Umbilical cord (tissue), 2 donors: ENCODE measurements around the gene NACC2. TPM values are rescaled to one million over a fixed set of nuclear protein-coding genes. Genes with fewer than 3 reads are reported as not detected.

Experiments
- DNase-seq: peaks from one replicate; pipeline ENCODE4 v3.0.0-alpha.2; 2015; ENCODE audit warnings: low spot score
- total RNA-seq: library from RNA; depleted of rRNA; stranded (reverse); fragments of >200 nt; gene quantifications from one replicate; pipeline ENCODE4 v1.2.3, GENCODE V29; 2014; ENCODE audit warnings: low replicate concordance; ENCODE audit not compliant: insufficient read depth

Gene NACC2
- total RNA-seq, 1 donor from 2014 or later, result 23.4 TPM

DNA sequence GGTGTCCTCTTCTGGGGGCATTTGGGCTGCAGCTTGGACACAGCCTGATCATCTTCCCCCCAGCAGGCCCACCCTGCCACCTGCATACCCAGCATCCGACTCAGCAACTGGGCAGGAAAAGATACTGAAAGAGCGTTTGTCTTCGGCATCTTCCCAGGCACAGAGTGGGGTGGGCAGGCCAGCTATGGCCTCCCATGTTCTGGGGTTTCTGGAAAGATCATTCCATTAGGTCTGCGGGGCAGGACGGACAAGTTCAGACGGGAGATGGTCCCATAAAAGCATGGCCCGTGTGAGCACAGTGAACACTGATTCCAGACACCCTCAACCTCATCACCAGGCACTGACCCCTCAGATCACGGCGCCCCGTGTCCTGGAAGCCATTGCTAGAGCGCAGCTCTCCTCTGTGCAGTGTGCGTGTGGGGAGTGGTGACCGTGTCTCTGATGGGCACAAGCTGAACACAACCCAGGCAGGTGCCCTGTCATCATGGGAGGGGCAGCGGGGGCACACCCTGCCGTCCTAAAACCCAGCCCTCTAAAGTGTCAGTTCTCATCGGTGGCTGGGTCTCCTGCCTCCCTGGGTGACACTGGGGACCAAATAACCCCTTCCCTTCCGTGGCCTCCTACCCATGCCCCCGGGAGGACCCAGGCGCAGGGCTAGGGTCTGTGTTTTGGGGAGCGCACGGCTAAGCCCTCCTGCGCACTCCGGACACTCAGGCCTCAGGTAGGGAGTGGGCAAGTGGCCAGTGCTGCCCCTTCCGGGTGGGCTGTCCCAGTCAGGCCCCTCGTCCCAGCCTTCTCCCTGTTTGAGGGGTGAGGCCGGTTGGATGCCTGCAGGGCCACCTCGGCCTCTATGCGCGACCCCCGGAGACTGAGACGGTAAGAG lies 36.8 kb upstream of the NACC2 start:
- no peak for DNase-seq

DNA sequence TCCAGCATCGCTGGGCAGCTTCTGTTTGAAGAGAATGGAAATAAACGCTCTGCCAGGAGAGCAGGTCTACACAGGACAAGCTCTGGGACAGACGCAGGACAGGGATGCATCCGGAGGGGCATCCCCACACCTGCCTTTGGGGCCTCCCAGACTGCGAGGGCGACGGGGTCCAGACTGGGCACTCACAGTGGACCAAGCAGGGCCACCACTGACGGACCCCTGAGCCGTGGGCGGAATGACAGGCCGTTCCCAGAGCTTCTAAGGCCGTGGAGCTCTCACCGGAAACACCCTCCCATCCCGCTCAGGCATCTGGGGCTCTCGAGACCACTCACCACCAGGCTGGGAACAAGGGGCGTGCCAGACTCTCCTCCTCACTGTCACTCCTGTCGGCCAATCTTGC lies 34.1 kb upstream of the NACC2 start:
- DNase-seq, result no peak

DNA sequence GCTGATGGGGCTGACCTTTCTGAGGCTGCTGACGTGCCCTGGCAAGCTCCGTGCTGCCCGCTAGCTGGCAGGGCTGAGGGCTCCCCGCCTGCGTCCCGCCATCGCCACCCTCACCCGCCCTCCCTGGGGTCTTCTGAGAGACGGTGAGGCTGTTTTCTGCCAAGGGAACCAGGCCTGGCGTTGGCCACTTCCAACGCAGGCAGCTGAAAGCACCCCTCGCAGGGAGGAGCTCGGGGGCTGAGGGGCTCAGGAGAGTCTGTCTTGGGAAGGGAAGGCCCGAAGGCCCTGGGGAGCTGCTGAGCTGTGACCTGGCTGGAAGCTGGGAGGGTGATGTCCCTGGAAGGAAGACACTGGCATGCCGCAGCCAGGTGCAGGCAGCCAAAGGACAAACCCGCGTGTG lies 33.3 kb upstream of the NACC2 start:
- no peak for DNase-seq

DNA sequence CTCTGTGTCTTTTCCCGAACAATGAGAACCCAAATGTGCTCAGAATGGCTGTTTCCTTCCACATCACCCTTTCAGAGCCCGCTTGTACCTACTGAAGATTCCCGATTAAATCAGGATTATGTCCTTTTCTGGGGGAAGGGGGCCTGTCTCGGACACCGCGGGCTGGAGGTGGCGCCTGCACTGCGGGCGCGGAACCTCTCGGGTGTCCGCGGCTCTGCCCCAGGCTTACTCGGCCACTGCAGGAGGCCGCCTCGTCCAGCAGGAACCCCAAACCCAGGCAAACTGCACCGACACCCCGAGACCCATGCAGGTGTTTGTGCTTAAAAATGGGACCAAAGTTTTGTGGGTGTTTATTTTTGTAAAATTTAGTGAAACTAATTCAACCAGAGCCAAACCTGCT lies 32.2 kb upstream of the NACC2 start:
- DNase-seq, result no peak

DNA sequence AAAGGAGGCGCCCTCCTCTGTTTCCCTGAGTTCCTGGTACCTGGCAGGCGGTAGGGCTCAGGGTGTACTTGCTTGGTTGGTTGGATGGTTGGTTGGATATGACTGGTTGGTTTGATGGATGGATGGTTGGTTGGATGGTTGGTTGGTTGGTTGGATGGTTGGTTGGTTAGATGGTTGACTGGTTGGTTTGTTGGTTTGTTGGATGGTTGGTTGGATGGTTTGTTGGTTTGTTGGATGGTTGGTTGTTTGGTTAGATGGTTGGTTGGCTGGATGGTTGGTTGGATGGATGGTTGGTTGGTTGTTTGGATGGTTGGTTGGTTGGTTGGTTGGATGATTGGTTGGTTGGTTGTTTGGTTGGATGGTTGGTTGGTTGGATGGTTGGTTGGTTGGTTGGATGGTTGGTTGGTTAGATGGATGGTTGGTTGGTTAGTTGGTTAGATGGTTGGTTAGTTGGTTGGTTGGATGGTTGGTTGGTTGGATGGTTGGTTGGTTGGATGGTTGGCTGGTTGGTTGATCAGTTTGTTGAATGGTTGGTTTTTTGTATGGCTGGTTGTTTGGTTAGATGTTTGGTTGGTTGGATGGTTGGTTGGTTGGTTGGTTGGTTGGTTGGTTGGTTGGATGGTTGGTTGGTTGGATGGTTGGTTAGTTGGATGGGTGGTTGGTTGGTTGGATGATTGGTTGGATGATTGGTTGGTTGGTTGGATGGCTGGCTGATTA lies 30.0 kb upstream of the NACC2 start:
- DNase-seq, result no peak

DNA sequence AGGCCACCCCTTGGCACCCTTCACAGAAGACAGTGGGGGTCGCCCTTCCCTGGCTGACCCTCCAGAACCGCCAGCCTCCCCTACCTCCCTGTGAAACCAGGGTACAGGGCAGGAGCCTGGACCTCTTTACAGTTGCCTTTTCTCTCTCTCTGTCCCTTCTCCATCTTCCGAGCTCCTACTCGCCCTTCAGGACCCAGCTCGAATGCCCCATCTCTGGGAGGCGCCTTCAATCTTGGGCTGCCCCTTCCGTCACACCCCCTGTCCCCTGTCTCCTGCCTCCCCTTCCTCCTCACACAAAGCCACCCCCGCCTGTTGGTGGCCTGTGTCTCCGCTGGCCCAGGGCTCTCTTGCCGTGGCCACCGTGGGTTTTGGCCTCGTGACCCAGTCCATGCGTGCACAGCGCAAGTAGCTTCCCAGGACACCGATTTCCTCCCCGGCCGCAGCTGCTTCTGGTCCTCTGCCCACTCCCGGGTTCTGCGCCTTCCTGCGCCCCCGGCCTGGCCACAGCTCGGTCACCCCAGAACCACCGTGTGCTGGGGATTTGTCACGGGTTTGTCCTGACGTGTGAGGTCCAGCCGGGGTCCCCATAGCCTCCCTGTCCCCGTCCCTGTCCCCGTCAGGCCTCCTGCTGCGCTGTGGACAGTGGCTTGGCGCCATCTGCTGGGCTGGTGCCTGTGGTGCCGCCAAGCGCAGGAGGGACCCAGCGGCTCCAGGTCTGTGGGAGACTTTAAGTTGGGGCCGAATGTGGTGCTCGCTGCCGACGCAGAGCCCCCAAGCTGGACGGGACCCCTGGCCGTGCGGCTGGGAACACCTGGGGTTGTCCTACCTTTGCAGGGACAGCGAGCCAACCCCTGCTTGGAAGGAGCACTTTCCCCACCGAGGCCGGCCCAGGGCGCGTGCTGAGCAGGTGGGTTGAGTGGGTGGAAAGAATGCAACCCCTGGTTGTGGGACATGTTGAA lies 27.6 kb upstream of the NACC2 start:
- peak; percentile 45 for DNase-seq

DNA sequence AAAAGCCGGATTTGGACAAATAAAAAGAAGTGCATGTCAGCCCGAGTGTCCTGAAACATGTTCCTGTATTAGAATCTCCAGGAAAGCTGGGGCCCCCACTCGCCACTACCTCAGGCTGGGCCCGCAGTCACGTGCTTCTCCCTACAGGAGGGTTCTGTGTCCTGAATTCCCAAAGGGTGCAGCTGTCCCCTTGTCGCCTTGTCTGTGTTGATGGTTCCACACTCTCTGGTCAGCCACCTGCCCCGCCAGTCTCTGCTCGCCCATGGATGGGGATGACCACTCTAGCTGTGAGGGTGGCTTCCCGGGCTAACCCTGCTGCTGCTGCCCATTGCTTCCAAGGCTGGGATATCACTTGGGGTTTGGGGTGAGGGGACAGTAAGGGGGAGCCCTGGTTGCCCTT lies 26.7 kb upstream of the NACC2 start:
- DNase-seq, result no peak

DNA sequence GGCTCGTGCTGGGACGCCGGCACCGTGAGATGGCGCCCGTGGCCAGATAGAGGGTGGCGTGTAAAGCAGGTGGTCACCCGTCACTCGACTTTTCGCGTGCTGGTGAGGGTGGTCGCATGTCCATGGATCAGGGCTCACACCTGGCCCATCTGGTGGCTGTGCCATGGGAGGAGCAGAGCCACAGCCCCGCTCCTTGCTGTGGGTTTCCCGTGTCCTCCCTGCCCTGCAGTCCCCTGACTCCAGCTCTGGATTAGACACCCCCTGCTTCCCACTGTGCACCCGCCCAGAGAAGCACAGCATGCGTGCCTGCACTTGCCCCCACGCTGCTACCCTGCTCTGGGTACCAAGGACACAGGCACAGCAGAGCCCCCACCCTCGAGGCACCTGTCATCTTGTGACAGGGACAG lies 25.4 kb upstream of the NACC2 start:
- no peak for DNase-seq

DNA sequence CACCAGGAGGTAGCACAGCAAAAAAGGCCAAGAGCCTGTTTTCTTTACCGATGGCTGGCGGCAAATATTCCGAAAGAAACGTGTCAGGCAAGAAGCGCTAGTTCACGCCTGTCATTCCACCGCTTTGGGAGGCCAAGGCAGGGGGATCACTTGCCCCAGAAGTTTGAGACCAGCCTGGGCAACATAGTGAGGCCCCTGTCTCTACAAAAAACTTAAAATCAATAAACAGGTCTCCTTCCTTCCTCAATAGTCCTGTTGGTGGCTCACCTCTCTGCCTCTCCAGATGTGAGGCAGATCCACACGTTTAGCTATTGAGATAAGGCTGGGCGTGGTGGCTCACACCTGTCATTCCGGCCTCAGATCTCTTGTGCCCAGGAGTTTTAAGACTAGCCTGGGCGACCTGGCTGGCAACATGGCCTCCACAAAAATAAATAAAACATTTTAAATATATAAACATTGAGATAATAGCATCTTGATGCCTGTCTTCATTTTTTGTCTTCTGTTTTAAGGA lies 24.8 kb upstream of the NACC2 start:
- no peak for DNase-seq

DNA sequence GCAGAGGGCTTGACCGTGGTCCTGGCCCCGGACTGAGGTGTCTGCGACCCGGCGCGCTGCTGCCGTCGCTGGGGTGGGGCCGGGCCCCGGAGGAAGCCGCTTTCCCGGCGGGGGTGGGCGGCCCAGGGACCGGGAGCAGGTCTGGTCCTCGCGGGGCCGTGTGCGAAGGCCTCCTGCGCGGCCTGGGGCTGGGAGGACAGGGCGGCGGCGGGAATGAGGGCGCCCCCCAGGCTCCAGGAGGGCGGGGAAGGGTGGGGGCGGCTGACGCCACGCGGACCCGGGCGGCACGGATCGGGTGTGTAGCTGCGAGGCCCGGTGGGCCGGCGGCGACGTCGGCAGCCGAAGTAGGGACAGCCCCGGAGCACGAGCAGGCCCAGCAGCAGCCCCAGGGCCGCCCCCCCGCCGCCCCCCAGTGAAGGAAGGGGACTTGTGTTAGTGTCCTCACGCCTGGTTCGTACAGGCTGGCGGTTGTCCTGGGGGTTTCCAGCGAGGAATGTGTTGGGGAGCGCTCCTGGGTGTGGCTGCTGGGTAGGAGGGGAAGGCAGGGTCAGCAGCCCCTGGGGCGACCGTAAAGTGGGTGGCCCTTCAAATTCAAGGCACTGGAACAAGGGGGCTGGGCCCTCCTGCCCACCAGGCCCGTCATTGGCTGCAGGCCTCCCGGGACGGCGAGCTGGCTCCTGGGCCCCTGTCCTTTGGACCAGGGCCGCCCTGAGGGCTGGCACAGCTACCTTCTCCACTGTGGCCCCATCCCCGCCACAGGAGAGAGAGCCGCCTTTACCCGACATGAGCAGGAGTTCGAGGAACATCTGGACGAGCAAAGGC lies 24.2 kb upstream of the NACC2 start:
- DNase-seq, result peak; percentile 50

DNA sequence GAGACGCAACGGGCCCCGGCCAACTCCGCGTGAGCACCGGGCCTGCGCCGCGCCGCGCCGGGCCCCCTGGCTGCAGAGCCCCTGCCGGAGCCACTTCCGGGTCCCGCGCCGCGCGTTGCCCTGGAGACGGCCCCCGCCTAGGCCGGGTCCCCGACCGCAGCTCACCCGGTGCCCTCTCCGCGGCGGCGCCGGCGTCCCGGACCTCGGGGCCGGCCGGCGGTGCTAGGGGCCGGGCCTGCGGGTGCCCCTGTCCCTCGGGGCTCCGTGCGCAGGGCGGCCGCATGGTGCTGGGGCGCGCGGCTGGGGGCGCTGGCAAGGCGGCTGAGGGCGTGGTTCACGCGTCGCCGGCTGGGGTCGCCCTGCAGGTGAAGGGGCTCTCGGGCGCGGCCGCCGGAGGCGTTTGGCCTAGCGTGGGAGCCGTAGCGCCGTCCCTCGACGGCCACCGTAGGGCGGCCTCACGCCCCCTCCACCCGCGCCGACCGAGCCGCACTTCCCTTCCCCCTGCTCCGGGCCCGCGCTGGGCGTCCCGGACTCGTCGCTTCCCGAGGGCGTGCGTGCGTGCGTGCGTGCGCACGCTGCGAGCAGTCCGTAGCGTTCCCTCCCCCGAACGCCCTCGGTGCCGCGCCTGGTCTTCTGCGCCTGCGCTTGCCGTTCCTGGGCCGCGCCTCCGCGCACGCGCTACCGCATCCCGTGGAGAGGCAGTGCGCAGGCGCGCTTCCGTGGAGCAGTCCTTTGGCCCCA lies 23.4 kb upstream of the NACC2 start, which contains the start of gene TMEM250:
Gene TMEM250, minus strand, starts transcription at position 556 of the 741 bp plus-strand sequence. CDS start 1,975 bp downstream, outside the sequence.
- DNase-seq, result peak; percentile 98

DNA sequence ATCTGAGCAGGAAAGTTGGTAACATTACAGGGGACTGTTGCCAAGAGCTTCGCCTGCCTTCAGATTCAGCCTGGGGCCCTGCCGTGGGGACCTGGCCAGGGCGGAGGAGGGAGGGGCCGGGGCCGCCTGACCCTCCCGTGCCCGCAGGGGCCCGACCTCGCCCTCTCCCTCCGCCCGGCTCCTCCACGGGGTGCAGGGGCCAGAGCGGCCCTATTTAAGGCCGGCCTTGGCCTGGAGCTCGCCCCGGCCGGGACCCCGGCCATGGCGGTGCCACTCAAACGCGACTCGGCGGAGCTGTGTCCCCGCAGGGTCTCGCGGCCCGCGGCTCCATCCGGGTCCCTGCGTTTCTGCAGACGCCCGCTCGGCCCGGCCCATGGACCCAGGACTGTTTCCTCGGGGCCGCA lies 22.8 kb upstream of the NACC2 start:
- peak; percentile 58 for DNase-seq

DNA sequence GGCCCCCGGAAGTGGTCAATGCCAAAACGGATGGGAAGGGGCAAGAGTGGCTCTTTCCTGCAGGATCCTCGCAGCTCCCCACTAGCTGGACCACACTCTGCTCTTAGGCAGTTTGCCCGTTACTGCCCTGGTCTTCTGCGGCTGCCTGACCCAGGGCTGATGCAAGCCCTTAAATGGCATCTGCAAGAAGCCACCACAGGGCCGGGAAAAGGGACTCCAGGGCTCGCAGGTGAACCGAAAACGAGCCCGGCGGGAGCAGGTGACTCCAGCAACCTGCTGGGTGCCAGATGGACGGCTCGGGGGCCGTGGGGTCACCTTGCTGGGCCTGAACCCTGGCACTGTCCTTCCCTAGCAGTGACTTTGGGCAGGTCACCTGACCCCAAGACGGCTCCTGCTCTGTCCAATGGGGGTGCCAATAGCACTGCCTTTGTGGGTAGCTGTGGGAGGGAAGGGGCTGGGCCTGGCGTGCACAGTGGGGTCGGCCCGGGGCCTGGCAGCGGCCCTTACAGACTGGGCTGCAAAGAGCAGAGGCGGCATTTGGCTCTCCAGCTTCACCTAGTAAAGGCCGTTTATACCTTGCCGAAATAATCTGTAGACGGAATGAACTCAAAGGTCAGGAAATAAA lies 22.3 kb upstream of the NACC2 start:
- DNase-seq, result no peak

DNA sequence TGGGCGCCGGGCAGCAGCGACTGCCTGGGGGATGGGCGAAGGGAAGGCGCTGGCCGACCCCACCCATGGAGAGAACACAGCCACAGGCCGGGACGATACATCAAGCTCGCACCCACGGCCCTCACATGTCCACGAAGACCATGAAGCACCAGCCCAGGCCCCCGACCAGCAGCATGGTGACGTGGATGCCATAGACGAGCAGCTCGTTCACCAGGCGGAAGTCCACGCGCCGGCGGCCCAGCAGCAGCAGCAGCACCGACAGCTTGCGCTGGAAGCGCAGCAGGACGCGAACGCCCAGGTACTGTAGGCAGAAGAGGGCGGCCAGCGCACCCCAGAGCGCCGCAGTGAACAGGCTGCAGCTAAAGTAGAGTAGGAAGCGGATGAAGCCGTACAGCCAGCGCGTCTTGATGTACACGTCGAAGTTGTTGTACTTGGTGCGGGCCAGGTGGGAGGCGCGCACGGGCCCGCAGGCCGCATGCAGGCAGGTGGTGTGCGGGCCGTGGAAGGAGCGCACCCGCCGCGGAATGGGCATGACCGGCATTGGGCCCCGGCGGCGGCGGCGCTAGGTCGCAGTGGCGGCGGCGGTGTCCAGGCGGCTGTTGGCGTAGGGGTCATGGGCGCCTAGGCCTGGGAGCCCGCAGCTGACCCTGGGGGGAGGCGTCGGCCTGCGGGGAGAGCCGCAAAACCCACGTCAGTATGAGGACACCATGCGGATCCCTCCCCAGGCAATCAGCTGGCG lies 21.4 kb upstream of the NACC2 start:
- DNase-seq, result no peak

DNA sequence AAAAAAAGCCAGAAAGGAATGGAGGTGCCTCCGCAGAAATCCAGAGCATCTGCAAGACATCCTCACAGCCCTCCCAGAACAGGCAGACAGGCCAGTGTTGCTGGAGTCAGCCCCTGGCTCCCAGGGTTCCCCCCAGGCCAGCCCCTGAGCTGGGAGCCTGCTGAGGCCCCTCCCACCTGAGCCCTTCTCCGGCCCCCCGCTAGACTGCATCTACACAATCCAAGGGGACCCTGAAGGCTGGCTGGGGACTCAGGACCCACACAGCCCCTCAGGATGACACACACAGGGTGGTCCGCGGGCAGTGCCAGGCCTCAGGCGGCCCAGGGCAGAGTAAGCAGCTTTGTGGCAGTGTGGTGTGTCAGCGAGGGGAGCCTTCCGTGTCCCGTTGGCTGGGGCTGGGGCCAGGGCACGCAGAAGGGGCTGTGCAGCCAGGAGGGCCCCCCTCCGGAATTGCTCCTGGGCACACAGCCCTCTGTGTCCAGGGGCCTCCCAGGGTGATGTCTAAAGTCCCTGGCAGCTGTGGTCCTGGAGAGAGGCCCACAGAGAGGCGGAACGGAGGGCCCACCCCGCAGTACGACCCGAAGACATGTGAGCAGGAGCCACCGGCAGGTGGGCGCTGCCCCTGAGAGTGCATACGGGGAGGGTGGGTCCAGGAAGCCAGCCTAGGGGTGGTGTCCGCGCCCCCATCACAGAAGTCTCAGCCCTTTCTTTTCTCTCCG lies 20.7 kb upstream of the NACC2 start:
- no peak for DNase-seq

DNA sequence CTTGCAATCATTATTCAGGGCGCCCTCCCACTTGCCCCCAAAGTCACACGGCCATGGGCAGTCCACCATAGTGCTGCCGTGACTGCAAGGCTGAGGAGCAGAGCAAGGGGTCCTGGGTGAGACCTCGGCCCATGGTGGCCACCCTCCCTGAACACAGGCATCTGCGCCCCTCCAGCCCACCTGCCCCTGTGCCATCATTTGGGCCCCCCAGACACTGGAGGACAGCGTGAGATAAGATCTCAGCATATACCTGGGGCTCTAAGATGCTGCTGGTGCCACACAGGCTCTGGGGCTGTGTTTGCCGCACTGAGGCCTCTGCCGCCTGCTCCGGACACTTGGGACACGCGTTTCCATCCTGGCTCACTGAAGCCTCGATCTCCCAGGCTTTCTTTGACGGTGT lies 20.1 kb upstream of the NACC2 start:
- DNase-seq, result no peak

DNA sequence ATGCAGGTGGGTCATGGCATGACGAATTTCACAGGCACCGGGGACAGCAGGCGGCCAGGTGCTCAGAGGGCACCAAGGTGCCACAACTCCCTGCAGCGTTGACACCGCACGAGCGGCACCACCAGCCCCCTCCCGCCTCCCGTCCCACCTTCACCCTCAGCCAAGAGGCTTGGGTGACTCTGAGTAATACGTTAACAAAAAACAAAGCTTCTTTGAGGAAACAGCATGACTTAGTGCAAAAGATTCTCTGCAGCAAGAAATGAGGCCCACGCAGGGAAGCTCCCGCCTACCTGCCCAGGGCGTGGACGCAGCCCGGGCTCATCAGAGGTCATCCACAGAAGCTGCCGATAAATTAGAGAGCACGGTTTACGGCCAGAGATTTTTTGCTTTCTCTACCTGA lies 19.5 kb upstream of the NACC2 start:
- no peak for DNase-seq

DNA sequence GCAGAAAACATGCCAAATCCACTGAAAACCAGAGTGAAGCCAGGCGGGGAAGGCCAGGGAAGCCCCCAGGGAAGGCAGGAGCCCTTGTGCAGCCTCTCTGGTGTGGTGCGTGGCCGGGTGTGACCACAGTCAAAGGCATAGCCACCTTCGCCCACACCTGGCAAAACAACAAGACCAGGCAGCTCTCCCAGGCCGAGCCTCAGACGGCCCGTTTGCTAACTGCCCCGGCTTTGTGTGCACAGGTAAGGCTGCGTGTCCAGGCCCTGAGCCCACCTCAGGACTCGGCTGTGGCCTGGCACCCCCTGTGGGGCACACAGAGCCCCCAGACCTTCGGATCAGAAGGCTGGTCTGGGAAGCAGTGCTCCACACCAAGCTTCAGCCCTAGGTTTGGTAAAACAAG lies 17.5 kb upstream of the NACC2 start:
- DNase-seq, result no peak
